PFSK-1 (cell line): ENCODE measurements around the gene ZCWPW1.

Experiments
- FOXP2 ChIP-seq: optimal IDR thresholded peaks from 2 replicates; pipeline ENCODE3; 2011; ENCODE audit warnings: borderline replicate concordance, control low read depth, inconsistent platforms; ENCODE audit not compliant: insufficient read depth; ENCODE audit errors: extremely low read length, extremely low read depth
- POLR2AphosphoS5 ChIP-seq: IDR thresholded peaks from 2 replicates; pipeline ENCODE4 v1.6.1; 2012; ENCODE audit warnings: low read depth, mild to moderate bottlenecking, control low read depth, low read length, moderate library complexity
- REST ChIP-seq, 2 experiments: IDR thresholded peaks; 2 replicates each; pipeline versions ENCODE4 v1.6.1 to v1.8.0; 2011 to 2012; ENCODE audit warnings: low read depth in 2 of 2, low read length in 2 of 2, control low read depth in 1 of 2, inconsistent platforms in 1 of 2, mild to moderate bottlenecking in 1 of 2, moderate library complexity in 1 of 2; ENCODE audit not compliant: insufficient read depth in 1 of 2
- SIN3A ChIP-seq: IDR thresholded peaks from 2 replicates; pipeline ENCODE4 v1.6.1; 2012; ENCODE audit warnings: mild to moderate bottlenecking, low read length, moderate library complexity, borderline replicate concordance; ENCODE audit not compliant: insufficient read depth
- TAF1 ChIP-seq: IDR thresholded peaks from 2 replicates; pipeline ENCODE4 v1.6.1; 2012; ENCODE audit warnings: low read length, control low read depth, borderline replicate concordance; ENCODE audit not compliant: insufficient read depth

Gene ZCWPW1

GRCh38 chr7:100443096-100443840 is 14.8 kb upstream of the ZCWPW1 start:
- TF ChIP-seq REST (IDR thresholded peaks at IDR 0.05; ENCODE audit: insufficient read depth in 1 of 2, low read depth in 2 of 2, low read length in 2 of 2) (no peak), FOXP2 (no peak), TAF1 (no peak), POLR2AphosphoS5 (no peak), SIN3A (no peak)

- TF ChIP-seq TAF1 (no peak), FOXP2 (no peak), POLR2AphosphoS5 (no peak), SIN3A (no peak), REST (IDR thresholded peaks at IDR 0.05; ENCODE audit: insufficient read depth in 1 of 2, low read depth in 2 of 2, low read length in 2 of 2) (no peak)
Measured at GRCh38 chr7:100441641-100442535, 13.4 kb upstream of the ZCWPW1 start.

- TF ChIP-seq SIN3A (no peak), FOXP2 (no peak), TAF1 (no peak), REST (IDR thresholded peaks at IDR 0.05; ENCODE audit: insufficient read depth in 1 of 2, low read depth in 2 of 2, low read length in 2 of 2) (no peak), POLR2AphosphoS5 (no peak)
Measured at GRCh38 chr7:100438172-100438571, 9.7 kb upstream of the ZCWPW1 start.

- TF ChIP-seq POLR2AphosphoS5 (no peak), FOXP2 (no peak), TAF1 (no peak), REST (IDR thresholded peaks at IDR 0.05; ENCODE audit: insufficient read depth in 1 of 2, low read depth in 2 of 2, low read length in 2 of 2) (no peak), SIN3A (no peak)
Measured at GRCh38 chr7:100437150-100438100, 8.9 kb upstream of the ZCWPW1 start.
